ENCODE data around the gene GUSB. TPM values are rescaled to one million over a fixed set of nuclear protein-coding genes. Genes with fewer than 3 reads are reported as not detected.
"Not testable (repeated sequence)": the region's sequence is repeated elsewhere in the genome, so short reads cannot be mapped to it uniquely, and the experiment has no call there.

The GUSB gene
- total RNA-seq (10 to 100 TPM; 45.2 to 45.7 TPM), polyA plus RNA-seq (10 to 100 TPM; 60.4 to 94.7 TPM)

GRCh38 chr7:65981965-65982792, at the start of gene GUSB:
GUSB (minus strand) TSS chr7:65982213; CDS start chr7:65982183, 30 bp downstream.
- TF ChIP-seq TAF1 (conservative IDR thresholded peaks at IDR 0.05) (no peak), JUND (IDR thresholded peaks at IDR 0.05) (no peak), RXRA (IDR thresholded peaks at IDR 0.05) (peak in 1 of 2 donors; percentile 8), NR2F2 (IDR thresholded peaks at IDR 0.05) (peak; percentile 20), FOXA2 (IDR thresholded peaks at IDR 0.05) (no peak), SP1 (IDR thresholded peaks at IDR 0.05) (peak; percentile 28), RAD21 (IDR thresholded peaks at IDR 0.05) (peak; percentile 46 to 57), HNF4A (conservative IDR thresholded peaks at IDR 0.05) (no peak), REST (IDR thresholded peaks at IDR 0.05) (peak; percentile 16), EGR1 (IDR thresholded peaks at IDR 0.05; ENCODE audit: low read depth in 2 of 2) (no peak), FOXA1 (IDR thresholded peaks at IDR 0.05) (no peak), HNF4G (IDR thresholded peaks at IDR 0.05) (no peak), GABPA (IDR thresholded peaks at IDR 0.05 in 1 of 2, conservative IDR thresholded peaks at IDR 0.05 in 1 of 2) (peak in 1 of 2 donors; percentile 40), YY1 (IDR thresholded peaks at IDR 0.05) (peak; percentile 99)
- TF ChIP-seq, protein P1, sequence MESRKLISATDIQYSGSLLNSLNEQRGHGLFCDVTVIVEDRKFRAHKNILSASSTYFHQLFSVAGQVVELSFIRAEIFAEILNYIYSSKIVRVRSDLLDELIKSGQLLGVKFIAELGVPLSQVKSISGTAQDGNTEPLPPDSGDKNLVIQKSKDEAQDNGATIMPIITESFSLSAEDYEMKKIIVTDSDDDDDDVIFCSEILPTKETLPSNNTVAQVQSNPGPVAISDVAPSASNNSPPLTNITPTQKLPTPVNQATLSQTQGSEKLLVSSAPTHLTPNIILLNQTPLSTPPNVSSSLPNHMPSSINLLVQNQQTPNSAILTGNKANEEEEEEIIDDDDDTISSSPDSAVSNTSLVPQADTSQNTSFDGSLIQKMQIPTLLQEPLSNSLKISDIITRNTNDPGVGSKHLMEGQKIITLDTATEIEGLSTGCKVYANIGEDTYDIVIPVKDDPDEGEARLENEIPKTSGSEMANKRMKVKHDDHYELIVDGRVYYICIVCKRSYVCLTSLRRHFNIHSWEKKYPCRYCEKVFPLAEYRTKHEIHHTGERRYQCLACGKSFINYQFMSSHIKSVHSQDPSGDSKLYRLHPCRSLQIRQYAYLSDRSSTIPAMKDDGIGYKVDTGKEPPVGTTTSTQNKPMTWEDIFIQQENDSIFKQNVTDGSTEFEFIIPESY (IDR thresholded peaks at IDR 0.05): no peak
- TF ChIP-seq, protein P2, sequence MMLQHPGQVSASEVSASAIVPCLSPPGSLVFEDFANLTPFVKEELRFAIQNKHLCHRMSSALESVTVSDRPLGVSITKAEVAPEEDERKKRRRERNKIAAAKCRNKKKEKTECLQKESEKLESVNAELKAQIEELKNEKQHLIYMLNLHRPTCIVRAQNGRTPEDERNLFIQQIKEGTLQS (IDR thresholded peaks at IDR 0.05): no peak
- TF ChIP-seq, protein P3, sequence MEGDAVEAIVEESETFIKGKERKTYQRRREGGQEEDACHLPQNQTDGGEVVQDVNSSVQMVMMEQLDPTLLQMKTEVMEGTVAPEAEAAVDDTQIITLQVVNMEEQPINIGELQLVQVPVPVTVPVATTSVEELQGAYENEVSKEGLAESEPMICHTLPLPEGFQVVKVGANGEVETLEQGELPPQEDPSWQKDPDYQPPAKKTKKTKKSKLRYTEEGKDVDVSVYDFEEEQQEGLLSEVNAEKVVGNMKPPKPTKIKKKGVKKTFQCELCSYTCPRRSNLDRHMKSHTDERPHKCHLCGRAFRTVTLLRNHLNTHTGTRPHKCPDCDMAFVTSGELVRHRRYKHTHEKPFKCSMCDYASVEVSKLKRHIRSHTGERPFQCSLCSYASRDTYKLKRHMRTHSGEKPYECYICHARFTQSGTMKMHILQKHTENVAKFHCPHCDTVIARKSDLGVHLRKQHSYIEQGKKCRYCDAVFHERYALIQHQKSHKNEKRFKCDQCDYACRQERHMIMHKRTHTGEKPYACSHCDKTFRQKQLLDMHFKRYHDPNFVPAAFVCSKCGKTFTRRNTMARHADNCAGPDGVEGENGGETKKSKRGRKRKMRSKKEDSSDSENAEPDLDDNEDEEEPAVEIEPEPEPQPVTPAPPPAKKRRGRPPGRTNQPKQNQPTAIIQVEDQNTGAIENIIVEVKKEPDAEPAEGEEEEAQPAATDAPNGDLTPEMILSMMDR (IDR thresholded peaks at IDR 0.05; ENCODE audit: low read depth, low read length, missing input control): no peak
- TF ChIP-seq, protein P4, sequence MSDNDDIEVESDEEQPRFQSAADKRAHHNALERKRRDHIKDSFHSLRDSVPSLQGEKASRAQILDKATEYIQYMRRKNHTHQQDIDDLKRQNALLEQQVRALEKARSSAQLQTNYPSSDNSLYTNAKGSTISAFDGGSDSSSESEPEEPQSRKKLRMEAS (IDR thresholded peaks at IDR 0.05): no peak
- DNase-seq (ENCODE audit: low spot score): peak; percentile 94
- H3K9me3 ChIP-seq (ENCODE audit: control insufficient read depth in 4 of 4, low read length in 3 of 4): no peaks in the 10 kb centered on the region
- peaks cover 0 to 17% (median 9%) of the 10 kb centered on the region in 4 donors for H3K4me1 ChIP-seq (ENCODE audit: control insufficient read depth in 4 of 4, insufficient read depth in 4 of 4, low read length in 3 of 4)
- peak within 1 kb of the TSS; percentile 54 to 85 for H3K9ac ChIP-seq (ENCODE audit: low read depth in 1 of 2, low read length in 2 of 2)
- no peaks in the 10 kb centered on the region for H3K27me3 ChIP-seq (ENCODE audit: control insufficient read depth in 4 of 4, insufficient read depth in 4 of 4, low read length in 3 of 4)
- H3K27ac ChIP-seq (ENCODE audit: low read depth in 1 of 2, low read length in 2 of 2): peak within 1 kb of the TSS; percentile 74 to 82
- WGBS: 4% methylated on average over 62 of the region's 62 CpGs
- peaks cover 2 to 12% (median 5%) of the 10 kb centered on the region in 4 donors for H3K36me3 ChIP-seq (ENCODE audit: control insufficient read depth in 4 of 4, insufficient read depth in 3 of 4, low read depth in 1 of 4, low read length in 3 of 4)
- H3K4me3 ChIP-seq (ENCODE audit: low read depth in 1 of 3, low read length in 3 of 3): peak within 1 kb of the TSS; percentile 78 to 94 (median 92)

DNA sequence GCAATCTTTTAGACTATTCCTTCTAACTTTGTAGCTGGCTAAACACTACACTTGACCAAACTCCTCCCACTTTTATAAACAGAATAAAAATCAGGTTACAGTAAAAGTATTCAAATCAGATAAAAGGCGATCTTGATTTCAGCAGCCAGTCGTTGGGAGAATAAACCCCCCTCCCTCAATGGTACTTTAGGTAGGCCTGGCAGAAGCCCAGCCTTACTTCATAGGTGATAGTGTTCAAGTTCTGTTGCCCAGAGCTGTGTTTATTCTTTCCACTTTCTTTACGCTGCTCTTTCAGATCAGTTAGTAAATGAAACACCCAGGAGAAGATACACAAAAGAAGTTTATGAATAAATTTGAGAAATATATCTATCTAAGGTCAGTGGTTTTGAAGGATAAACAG, 46.3 kb upstream of the GUSB start:
- not testable (repeated sequence) for DNase-seq (ENCODE audit: low spot score); H3K27ac ChIP-seq (ENCODE audit: low read depth in 1 of 2, low read length in 2 of 2)
- WGBS: 56% methylated on average over 3 of the region's 3 CpGs

More for the DNA sequence above, 46.3 kb upstream of the GUSB start:
- H3K9ac ChIP-seq (ENCODE audit: low read depth in 1 of 2, low read length in 2 of 2); H3K4me3 ChIP-seq (ENCODE audit: low read depth in 1 of 3, low read length in 3 of 3); H3K36me3 ChIP-seq (ENCODE audit: control insufficient read depth in 4 of 4, insufficient read depth in 3 of 4, low read depth in 1 of 4, low read length in 3 of 4); H3K27me3 ChIP-seq (ENCODE audit: control insufficient read depth in 4 of 4, insufficient read depth in 4 of 4, low read length in 3 of 4); H3K9me3 ChIP-seq (ENCODE audit: control insufficient read depth in 4 of 4, low read length in 3 of 4); H3K4me1 ChIP-seq (ENCODE audit: control insufficient read depth in 4 of 4, insufficient read depth in 4 of 4, low read length in 3 of 4): not testable (repeated sequence)

All from liver (tissue), 9 donors.